ENCODE data around the gene HAPSTR1. TPM values are rescaled to one million over a fixed set of nuclear protein-coding genes. Genes with fewer than 3 reads are reported as not detected.
A peak's percentile ranks its signal among the peaks of the same experiment; 100 is the strongest.

HAPSTR1 gene
- total and polyA plus RNA-seq, 2 of the 4 experiments (the other 2 are of a cell fraction): 22.2 to 56.5 TPM

DNA sequence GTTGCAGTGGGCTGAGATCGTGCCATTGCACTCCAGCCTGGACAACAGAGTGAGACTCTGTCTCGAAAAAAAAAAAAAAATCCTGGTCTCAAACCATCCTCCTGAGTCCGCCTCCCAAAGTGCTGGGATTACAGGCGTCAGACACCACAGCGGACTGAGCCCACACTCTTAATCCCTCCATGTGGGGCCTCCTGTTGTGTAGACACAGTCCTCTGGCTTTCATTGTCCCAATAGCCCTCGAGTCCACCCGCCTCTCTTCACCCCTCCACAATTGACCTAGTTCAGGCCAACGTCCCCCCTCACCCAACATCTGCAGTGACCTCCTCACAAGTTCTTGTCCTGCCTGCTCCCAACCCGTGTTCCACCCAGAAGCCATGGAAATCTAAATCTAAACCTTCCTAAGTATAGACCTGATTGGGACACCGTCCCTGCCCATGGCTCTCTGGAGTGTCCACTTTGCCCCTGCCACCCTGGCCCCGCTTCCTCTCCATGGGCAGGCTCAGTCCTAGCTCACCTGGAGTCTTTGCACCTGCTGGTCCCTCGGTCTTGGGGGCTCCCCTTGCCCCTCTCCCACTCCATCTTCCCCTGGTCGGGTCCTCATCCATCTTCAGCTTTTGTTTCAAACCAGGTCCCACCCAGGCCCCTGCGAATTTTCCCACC, 46.7 kb downstream of the HAPSTR1 start (continued):
- no peak for TF ChIP-seq RFX5 (IDR thresholded peaks at IDR 0.05; ENCODE audit: low read depth, low read length)

DNA sequence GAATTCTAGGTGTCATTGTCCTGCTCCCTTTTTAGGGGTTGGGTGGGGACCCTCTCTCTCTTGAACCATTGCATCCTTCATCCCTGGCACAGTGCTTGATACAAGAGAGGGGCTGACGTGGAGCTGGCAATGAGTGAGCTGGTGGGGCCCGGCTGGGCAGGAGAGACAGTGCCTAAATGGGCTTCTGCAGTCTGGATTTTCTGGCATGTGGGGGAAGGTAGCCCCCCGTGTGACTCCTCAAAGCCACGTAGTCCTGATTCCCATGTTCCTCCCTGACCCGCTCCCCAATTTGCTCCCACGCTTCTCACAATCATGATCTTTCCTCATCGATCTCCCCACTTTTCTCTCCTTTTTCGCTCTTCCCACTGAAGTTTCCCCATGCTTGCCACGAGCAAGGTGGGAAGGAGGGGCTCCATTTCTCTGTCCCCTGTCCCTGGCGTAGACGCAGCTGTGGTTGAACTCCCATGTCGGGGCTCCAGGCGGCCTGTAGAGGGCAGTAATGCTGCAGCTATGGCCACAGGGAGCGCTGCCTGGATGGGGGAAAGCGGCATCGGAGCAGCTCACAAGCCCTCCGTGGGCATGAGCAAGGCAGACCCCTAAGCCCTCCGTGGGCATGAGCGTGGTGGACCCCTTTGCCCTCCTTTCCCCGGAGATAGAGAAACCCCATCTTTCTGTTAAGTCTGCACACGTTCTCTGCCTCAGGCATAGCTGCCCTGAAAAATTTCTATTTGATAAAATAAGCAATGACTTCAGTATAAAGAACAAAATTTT, 47.5 kb downstream of the HAPSTR1 start:
- Histone ChIP-seq H2BK5ac (ENCODE audit: low read depth, low read length, poor library complexity, severe bottlenecking) (no peak overlapping the region), H4K20me1 (ENCODE audit: insufficient read depth, low read length) (peaks cover 2% of the 10 kb centered on the region; the same call in 1 of the 2 replicates), H3K4me3 (ENCODE audit: insufficient read depth, low read depth, low read length) (no peak overlapping the region), H3K23ac (ENCODE audit: low read depth, low read length) (0 out of 2 replicates have a peak overlapping the region, but pooled peaks have one; percentile 8), H4K8ac (ENCODE audit: low read depth in 2 of 2, low read length in 2 of 2) (no peak overlapping the region), H3K9me1 (ENCODE audit: insufficient read depth, low read length) (peaks cover 3% of the 10 kb centered on the region), H2BK20ac (ENCODE audit: low read depth, low read length) (no peak overlapping the region), H4K5ac (ENCODE audit: low read depth, low read length) (no peak overlapping the region), H2AK9ac (replicated peaks; ENCODE audit: low read depth, low read length, poor library complexity) (no peak overlapping the region), H3K4ac (ENCODE audit: low read depth, low read length) (0 out of 2 replicates have a peak overlapping the region, but pooled peaks have one; percentile 8), H2BK15ac (ENCODE audit: low read depth, low read length) (no peak overlapping the region), H3K4me2 (ENCODE audit: low read depth, low read length) (peak overlapping the region; percentile 75), H3K36me3 (ENCODE audit: control insufficient read depth, insufficient read depth, low read length) (no peaks in the 10 kb centered on the region), H3K9ac (ENCODE audit: low read depth, low read length) (no peak overlapping the region), H3K18ac (ENCODE audit: low read depth, low read length) (no peak overlapping the region), H3K79me1 (ENCODE audit: low read depth in 1 of 2, low read length in 2 of 2) (peaks cover 0 to 18% of the 10 kb centered on the region in 2 experiments; a peak in 1 of 4 replicates), H2BK120ac (ENCODE audit: low read depth, low read length) (no peak overlapping the region), H4K91ac (ENCODE audit: insufficient read depth, low read depth, low read length) (no peak overlapping the region), H3K56ac (ENCODE audit: extremely low read depth, insufficient read depth, low read length) (no peak overlapping the region), H3K14ac (replicated peaks; ENCODE audit: low read depth, low read length) (no peak overlapping the region), H2AK5ac (ENCODE audit: low read depth, low read length) (no peak overlapping the region), H3K27me3 (ENCODE audit: control insufficient read depth, insufficient read depth, low read length) (no peaks in the 10 kb centered on the region), H3K9me3 (ENCODE audit: control insufficient read depth, insufficient read depth, low read length) (no peaks in the 10 kb centered on the region), H2AFZ (replicated peaks; ENCODE audit: low read length, poor library complexity) (peak overlapping the region; percentile 71), H3K4me1 (ENCODE audit: control insufficient read depth, insufficient read depth, low read length) (no peaks in the 10 kb centered on the region), H3K27ac (ENCODE audit: insufficient read depth, low read length) (no peak overlapping the region)
- ChIA-PET POLR2A (ENCODE audit: unreplicated experiment) (no interaction called here), CTCF (interaction anchor here (1.3 to 1.7 kb wide), 3 partner anchors 10 to 13 kb away, joined by 4 to 5 read pairs (median 4); no protein-coding TSS in a partner anchor)
- no TSS peak for BruUV-seq (replicated peaks)
- DNase-seq (peak; percentile 58), ATAC-seq (ENCODE audit: low read depth) (peak; percentile 93)
- 12% methylated on average over 8 of the region's 21 CpGs; no CpG with 5 or more reads in 1 of the 2 experiments for WGBS, 2 experiments (ENCODE audit: extremely low coverage in 2 of 2, insufficient read length in 1 of 2)
- dilution Hi-C loops (cut with HindIII; ENCODE audit: low sequenced_read_pairs, unreplicated experiment) (no loop called here), intact Hi-C loops (cut with micrococcal nuclease) (loop anchor here (2.0 to 10.0 kb wide), 2 partner anchors 574 to 1370 kb away; no protein-coding TSS in a partner anchor), in situ Hi-C loops (cut with MboI; ENCODE audit: low sequenced_read_pairs) (loop anchor here (25.0 kb wide), 2 partner anchors 477 to 577 kb away; partner anchors contain the start of gene ABAT)
- TF ChIP-seq, protein P1, sequence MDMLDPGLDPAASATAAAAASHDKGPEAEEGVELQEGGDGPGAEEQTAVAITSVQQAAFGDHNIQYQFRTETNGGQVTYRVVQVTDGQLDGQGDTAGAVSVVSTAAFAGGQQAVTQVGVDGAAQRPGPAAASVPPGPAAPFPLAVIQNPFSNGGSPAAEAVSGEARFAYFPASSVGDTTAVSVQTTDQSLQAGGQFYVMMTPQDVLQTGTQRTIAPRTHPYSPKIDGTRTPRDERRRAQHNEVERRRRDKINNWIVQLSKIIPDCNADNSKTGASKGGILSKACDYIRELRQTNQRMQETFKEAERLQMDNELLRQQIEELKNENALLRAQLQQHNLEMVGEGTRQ (IDR thresholded peaks at IDR 0.05; ENCODE audit: low read depth, low read length): peak; percentile 17
- TF ChIP-seq MAFK (IDR thresholded peaks at IDR 0.05; ENCODE audit: low read depth, low read length) (no peak), RFX5 (IDR thresholded peaks at IDR 0.05; ENCODE audit: low read depth, low read length) (no peak), CHD1 (IDR thresholded peaks at IDR 0.05; ENCODE audit: low read depth, low read length) (no peak), ELK1 (IDR thresholded peaks at IDR 0.05; ENCODE audit: borderline replicate concordance, low read depth, low read length) (no peak), MXI1 (IDR thresholded peaks at IDR 0.05; ENCODE audit: borderline replicate concordance, low read depth, low read length) (no peak), CTCF (conservative IDR thresholded peaks at IDR 0.05; ENCODE audit: low read depth, low read length) (peak; percentile 83), FOS (IDR thresholded peaks at IDR 0.05; ENCODE audit: low read depth, low read length) (no peak), MAZ (IDR thresholded peaks at IDR 0.05; ENCODE audit: borderline replicate concordance, low read depth, low read length) (no peak)

All from IMR-90 (cell line).